ENCODE results near the gene PDILT.
"Not testable (repeated sequence)": the region's sequence is repeated elsewhere in the genome, so short reads cannot be mapped to it uniquely, and the experiment has no call there.

Gene PDILT

DNA sequence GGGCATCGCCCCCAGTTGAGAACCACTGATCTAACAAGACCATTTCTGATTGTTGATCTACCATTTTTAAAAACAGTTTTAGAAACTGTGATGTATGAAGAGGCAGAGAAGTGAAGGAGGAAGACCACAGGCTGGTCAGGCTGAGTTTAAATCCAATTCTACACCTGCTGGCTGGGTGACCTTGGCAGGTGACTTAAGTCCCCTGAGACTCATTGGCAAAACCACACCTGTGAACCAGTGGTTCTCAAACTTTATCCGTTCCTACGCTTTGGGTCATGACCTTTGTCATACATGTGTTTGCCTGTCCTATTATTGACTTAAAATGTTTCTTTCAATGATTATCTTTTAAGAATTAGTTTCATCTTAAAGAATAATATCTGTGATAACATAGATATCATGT, 79.5 kb downstream of the PDILT start:
- no peak for DNase-seq

GRCh38 chr16:20323591-20324117, 80.9 kb downstream of the PDILT start:
- no peak for DNase-seq

- DNase-seq: no peak
Observed at GRCh38 chr16:20322696-20323095, 81.8 kb downstream of the PDILT start.

GRCh38 chr16:20321671-20322070, 82.9 kb downstream of the PDILT start:
- no peak for DNase-seq

DNA sequence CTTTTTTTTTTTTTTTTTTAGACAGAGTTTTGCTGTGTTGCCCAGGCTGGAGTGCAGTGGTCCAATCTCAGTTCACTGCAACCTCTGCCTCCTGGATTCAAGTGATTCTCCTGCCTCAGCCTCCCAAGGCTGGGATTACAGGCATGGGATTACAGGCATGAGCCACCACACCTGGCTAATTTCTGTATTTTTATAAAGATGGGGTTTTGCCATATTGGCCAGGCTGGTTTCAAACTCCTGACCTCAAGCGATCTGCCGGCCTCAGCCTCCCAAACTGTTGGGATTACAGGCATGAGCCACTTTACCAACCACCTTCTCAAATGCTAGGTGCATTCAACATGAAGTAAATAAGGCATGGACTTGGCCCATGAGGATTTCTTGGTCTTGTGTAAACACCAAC, 83.5 kb downstream of the PDILT start:
- not testable (repeated sequence) for DNase-seq

- no peak for DNase-seq
Observed at GRCh38 chr16:20320592-20320991, 83.9 kb downstream of the PDILT start.

- DNase-seq: no peak
Observed at GRCh38 chr16:20320178-20320577, 84.4 kb downstream of the PDILT start.

- DNase-seq: no peak
Observed at GRCh38 chr16:20319406-20319805, 85.1 kb downstream of the PDILT start.

DNA sequence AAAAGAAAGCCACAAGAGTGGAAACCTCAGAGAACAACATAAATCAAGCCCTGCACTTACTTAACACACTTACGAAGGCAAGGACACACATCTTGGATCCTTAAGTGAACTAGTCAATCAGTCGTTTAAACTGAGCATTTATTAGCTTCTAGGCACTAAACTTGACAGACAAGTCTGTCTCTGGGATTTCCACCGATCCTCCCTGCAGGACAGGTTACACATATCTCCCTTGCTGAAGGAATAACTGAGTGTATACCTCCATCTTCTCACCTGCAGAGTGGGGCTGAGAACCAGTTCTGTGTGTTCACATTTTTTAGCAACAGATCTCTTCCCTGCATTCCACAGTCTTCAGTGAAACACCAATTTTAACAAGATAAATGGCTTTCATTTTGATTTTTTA, 86.1 kb downstream of the PDILT start:
- no peak for DNase-seq

GRCh38 chr16:20318006-20318405, 86.5 kb downstream of the PDILT start:
- DNase-seq: no peak

GRCh38 chr16:20317117-20317516, 87.4 kb downstream of the PDILT start:
- no peak for DNase-seq

DNA sequence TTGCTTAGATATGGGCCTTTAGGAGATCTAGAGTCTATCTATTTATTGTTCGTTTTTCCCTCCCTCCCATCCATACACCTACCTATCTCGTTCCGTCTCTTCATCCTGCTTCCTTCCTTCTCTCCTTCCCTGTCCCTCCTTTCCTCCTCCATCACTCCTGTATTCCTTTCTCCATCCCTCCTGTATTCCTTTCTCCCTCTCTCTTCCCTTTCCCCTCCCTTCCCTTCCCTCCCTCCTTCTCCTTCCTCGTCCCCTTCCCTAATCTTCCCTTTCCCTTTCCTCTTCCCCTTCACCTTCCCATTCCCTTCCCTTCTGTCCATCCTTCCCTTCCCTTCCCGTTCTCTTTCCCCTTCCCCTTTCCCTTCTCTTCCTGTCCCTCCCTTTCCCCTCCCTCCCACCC, 87.8 kb downstream of the PDILT start:
- DNase-seq: no peak

- DNase-seq: no peak
Observed at GRCh38 chr16:20315764-20316163, 88.8 kb downstream of the PDILT start.

GRCh38 chr16:20314575-20314974, 90.0 kb downstream of the PDILT start:
- DNase-seq: no peak

DNA sequence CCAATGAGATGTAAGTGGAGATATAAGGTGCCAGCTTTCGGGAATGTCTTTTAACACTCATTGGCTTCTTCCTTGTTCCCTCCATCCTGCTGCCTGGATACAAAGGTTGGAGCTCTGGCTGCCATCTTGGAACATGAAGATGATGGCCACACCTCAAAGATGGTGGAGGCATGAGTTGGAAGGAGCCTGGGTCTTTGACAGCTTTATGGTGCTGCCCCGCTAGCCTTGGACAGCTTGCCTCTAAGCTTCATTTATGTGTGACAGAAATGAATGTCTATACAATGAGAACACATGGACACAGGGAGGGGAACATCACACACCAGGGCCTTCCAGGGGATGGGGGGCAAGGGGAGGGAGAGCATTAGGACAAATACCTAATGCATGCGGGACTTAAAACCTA, 90.8 kb downstream of the PDILT start:
- no peak for DNase-seq

DNA sequence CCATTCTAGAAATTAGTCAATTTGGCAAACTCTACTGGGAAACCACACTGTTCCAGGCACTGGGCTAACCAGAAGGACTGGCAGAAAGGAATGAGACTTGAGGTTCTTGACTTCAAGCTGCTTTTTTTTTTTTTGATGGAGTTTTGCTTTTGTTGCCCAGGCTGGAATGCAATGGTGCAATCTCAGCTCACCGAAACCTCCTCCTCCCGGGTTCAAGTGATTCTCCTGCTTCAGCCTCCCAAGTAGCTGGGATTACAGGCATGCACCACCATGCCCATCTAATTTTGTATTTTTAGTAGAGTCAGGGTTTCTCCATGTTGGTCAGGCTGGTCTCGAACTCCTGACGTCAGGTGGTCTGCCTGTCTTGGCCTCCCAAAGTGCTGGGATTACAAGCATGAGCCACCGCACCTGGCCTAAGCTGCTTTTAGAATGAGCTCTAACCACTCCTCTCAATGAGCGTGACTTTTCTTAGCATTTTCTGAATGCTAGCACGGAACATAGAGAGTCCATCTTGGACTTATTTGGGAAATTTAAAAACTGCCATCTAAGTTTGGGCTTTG, 91.9 kb downstream of the PDILT start:
- DNase-seq: not testable (repeated sequence)

GRCh38 chr16:20311548-20311947, 93.0 kb downstream of the PDILT start:
- no peak for DNase-seq

DNA sequence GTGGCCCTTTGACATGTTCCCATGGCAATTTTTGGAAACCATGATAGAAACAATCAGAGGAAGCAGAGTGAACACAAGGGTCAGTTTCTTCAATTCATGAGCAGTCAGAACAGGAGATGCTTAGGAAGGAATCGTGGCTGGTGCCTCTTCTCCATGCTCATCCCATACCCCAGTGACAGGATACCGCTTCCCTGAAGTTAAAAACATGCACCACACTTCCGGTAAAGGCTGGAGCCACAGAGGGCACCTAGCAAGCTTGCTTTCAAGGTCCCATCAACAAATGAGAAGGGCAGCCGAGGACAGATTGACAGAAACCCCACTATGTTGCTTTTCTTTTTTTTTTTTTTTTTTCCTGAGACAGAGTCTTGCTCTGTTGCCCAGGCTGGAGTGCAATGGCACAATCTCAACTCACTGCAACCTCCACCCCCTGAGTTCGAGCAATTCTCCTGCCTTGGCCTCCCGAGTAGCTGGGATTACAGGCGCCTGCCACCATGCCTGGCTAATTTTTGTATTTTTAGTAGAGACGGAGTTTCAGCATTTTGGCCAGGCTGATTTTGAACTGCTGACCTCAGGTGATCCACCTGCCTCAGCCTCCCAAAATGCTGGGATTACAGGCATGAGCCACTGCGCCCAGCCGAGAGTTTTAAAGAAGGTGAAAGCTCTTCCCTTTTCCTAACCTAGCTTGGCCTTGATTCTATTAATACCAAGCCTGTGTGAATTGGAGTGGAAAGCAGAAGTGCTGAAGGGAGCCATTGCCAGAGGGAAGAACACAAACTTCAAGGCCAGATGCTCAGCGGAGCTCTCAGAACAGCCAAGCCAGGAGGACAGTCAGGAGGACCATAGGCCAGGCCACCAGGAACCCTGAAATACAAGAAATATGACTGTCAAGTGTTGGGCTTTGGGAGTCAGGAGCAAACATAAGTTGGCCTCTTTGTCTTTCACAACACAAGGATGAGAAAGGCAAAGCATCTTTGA, 93.8 kb downstream of the PDILT start:
- no peak for DNase-seq

DNA sequence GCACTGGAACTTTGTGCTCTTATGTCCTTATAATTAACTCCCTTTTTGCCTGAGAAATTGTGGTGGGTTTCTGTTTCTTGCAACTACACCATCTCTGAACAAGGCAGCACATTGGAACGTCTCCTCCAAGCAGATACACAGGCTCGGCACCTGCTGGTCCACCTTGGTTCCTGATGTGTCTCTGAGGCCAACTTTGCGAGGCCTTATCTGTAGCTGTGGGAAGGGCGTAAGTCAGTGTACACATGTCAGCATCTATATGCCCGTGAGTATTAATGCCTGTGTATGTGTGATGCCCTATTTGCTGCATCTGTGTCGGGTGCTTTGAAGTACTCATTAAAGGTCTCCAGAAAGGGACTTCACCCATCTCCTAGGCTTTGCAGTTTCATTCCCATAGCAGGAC, 94.8 kb downstream of the PDILT start:
- DNase-seq: no peak
